Activated CD4-positive, alpha-beta T cell treated with anti-CD3 and anti-CD28 coated beads for 36 hours (primary cell): ENCODE measurements around the gene EPC2. TPM values are rescaled to one million over a fixed set of nuclear protein-coding genes. Genes with fewer than 3 reads are reported as not detected.

Experiments used
- ATAC-seq: fragments of 200-7000 bp; cut with Tn5 transposase; one replicate; pipeline ENCODE4 v1.10.0; 2021; ENCODE audit warnings: mild to moderate bottlenecking, moderate library complexity
- CTCF ChIA-PET: fragments of 350-600 bp; sonication (Branson Sonifier 250); formaldehyde crosslinking; loops from one replicate; lab custom pipeline; 2021; ENCODE audit warnings: antibody characterized with exemption; lab: Charles Lee
- POLR2A ChIA-PET: fragments of 350-600 bp; sonication (Branson Sonifier 250); formaldehyde crosslinking; loops from one replicate; lab custom pipeline; 2021; ENCODE audit warnings: antibody characterized with exemption, inconsistent platforms; lab: Charles Lee
- DNase-seq: peaks from one replicate; pipeline ENCODE4 v3.0.0-alpha.2; 2020
- H3K27ac Mint-ChIP-seq: one replicate; pipeline ENCODE4 v1.8.0; 2021; ENCODE audit warnings: mixed read lengths
- H3K27me3 Mint-ChIP-seq: one replicate; pipeline ENCODE4 v1.8.0; 2021; ENCODE audit warnings: mixed read lengths
- H3K36me3 Mint-ChIP-seq: one replicate; pipeline ENCODE4 v1.8.0; 2021; ENCODE audit warnings: low read depth, mixed read lengths
- H3K4me1 Mint-ChIP-seq: one replicate; pipeline ENCODE4 v1.8.0; 2021; ENCODE audit warnings: mixed read lengths
- H3K4me3 Mint-ChIP-seq: one replicate; pipeline ENCODE4 v1.8.0; 2021; ENCODE audit warnings: mild to moderate bottlenecking, moderate library complexity, mixed read lengths
- H3K9me3 Mint-ChIP-seq: one replicate; pipeline ENCODE4 v1.8.0; 2021; ENCODE audit warnings: low read depth, mixed read lengths
- intact Hi-C, 2 experiments: fragments of 100-400 bp; cut with DNase I in 1 of 2; cut with micrococcal nuclease in 1 of 2; formaldehyde crosslinking; loops; one replicate each; pipeline versions ENCODE4 v1.14.2 to v1.15.1; 2022 to 2024; cut with DNase I, micrococcal nuclease
- total RNA-seq, 2 experiments: library from RNA; stranded (reverse); gene quantifications; one replicate each; pipeline ENCODE4 v1.2.3, GENCODE V29; 2021

The EPC2 gene
- total RNA-seq, 2 experiments from 2014 or later: 20.8 to 25.7 TPM

GRCh38 chr2:148701039-148701438, 56.5 kb downstream of the EPC2 start:
- no peak overlapping the region for H3K27ac Mint-ChIP-seq
- H3K4me1 Mint-ChIP-seq: peaks cover 31% of the 10 kb centered on the region
- POLR2A ChIA-PET: no interaction called here
- intact Hi-C loops: no loop called here
- H3K9me3 Mint-ChIP-seq: peaks cover 23% of the 10 kb centered on the region
- ATAC-seq (no peak), DNase-seq (no peak)
- no peak overlapping the region for H3K4me3 Mint-ChIP-seq
- CTCF ChIA-PET: interaction anchor here (0.9 kb wide), 1 partner anchor 14 kb away, joined by 3 read pairs; no protein-coding TSS in a partner anchor
- peaks cover 67% of the 10 kb centered on the region for H3K36me3 Mint-ChIP-seq
- H3K27me3 Mint-ChIP-seq: no peaks in the 10 kb centered on the region

- DNase-seq: no peak
- Mint-ChIP-seq H3K9me3 (peaks cover 26% of the 10 kb centered on the region), H3K4me1 (peaks cover 31% of the 10 kb centered on the region), H3K4me3 (no peak overlapping the region), H3K27me3 (no peaks in the 10 kb centered on the region), H3K27ac (no peak overlapping the region), H3K36me3 (peaks cover 68% of the 10 kb centered on the region)
- POLR2A ChIA-PET: no interaction called here
- intact Hi-C loops: no loop called here
- peak; percentile 21 for ATAC-seq
- CTCF ChIA-PET: interaction anchor here (0.9 kb wide), 1 partner anchor 15 kb away, joined by 3 read pairs; no protein-coding TSS in a partner anchor
Observed at GRCh38 chr2:148701877-148702276, 57.3 kb downstream of the EPC2 start.

- Mint-ChIP-seq H3K4me3 (no peak overlapping the region), H3K27ac (no peak overlapping the region), H3K9me3 (peaks cover 30% of the 10 kb centered on the region), H3K4me1 (peaks cover 31% of the 10 kb centered on the region), H3K36me3 (peaks cover 68% of the 10 kb centered on the region), H3K27me3 (no peaks in the 10 kb centered on the region)
- DNase-seq (no peak), ATAC-seq (peak; percentile 97)
- intact Hi-C loops: no loop called here
- CTCF ChIA-PET: interaction anchor here (0.7 to 0.8 kb wide), 2 partner anchors 27 to 43 kb away, joined by 3 read pairs; no protein-coding TSS in a partner anchor
- POLR2A ChIA-PET: interaction anchor here (0.7 kb wide), 2 partner anchors 57 to 184 kb away, joined by 4 to 5 read pairs; no protein-coding TSS in a partner anchor
Observed at GRCh38 chr2:148702475-148702874, 57.9 kb downstream of the EPC2 start.

GRCh38 chr2:148704247-148704646, 59.7 kb downstream of the EPC2 start:
- DNase-seq (no peak), ATAC-seq (no peak)
- peaks cover 68% of the 10 kb centered on the region for H3K36me3 Mint-ChIP-seq
- peaks cover 31% of the 10 kb centered on the region for H3K4me1 Mint-ChIP-seq
- intact Hi-C loops: no loop called here
- ChIA-PET POLR2A (no interaction called here), CTCF (interaction anchor here (0.9 kb wide), 1 partner anchor 8 kb away, joined by 3 read pairs; no protein-coding TSS in a partner anchor)
- H3K4me3 Mint-ChIP-seq: no peak overlapping the region
- H3K27ac Mint-ChIP-seq: no peak overlapping the region
- peaks cover 43% of the 10 kb centered on the region for H3K9me3 Mint-ChIP-seq
- no peaks in the 10 kb centered on the region for H3K27me3 Mint-ChIP-seq

- Mint-ChIP-seq H3K27me3 (no peaks in the 10 kb centered on the region), H3K36me3 (peaks cover 39% of the 10 kb centered on the region), H3K4me3 (no peak overlapping the region), H3K4me1 (peaks cover 79% of the 10 kb centered on the region), H3K9me3 (peaks cover 8% of the 10 kb centered on the region), H3K27ac (peak overlapping the region; percentile 40)
- ATAC-seq (no peak), DNase-seq (no peak)
- CTCF ChIA-PET: interaction anchor here (0.7 kb wide), 1 partner anchor 1896 kb away, joined by 3 read pairs; no protein-coding TSS in a partner anchor
- intact Hi-C loops: no loop called here
- POLR2A ChIA-PET: no interaction called here
Observed at GRCh38 chr2:148716378-148716920, 71.9 kb downstream of the EPC2 start.

- no peak overlapping the region for H3K4me3 Mint-ChIP-seq
Observed at GRCh38 chr2:148718039-148718438, 73.5 kb downstream of the EPC2 start.

GRCh38 chr2:148719195-148719749, 74.7 kb downstream of the EPC2 start:
- ChIA-PET CTCF (no interaction called here), POLR2A (no interaction called here)
- peak overlapping the region; percentile 48 for H3K27ac Mint-ChIP-seq
- H3K36me3 Mint-ChIP-seq: peaks cover 39% of the 10 kb centered on the region
- intact Hi-C loops: no loop called here
- no peaks in the 10 kb centered on the region for H3K27me3 Mint-ChIP-seq
- DNase-seq: no peak
- peaks cover 6% of the 10 kb centered on the region for H3K9me3 Mint-ChIP-seq
- peaks cover 88% of the 10 kb centered on the region for H3K4me1 Mint-ChIP-seq
- no peak for ATAC-seq
- no peak overlapping the region for H3K4me3 Mint-ChIP-seq

More at GRCh38 chr2:148718039-148718438, 73.5 kb downstream of the EPC2 start:
- Mint-ChIP-seq H3K9me3 (peaks cover 8% of the 10 kb centered on the region), H3K27me3 (no peaks in the 10 kb centered on the region), H3K36me3 (peaks cover 39% of the 10 kb centered on the region), H3K27ac (no peak overlapping the region), H3K4me1 (peaks cover 89% of the 10 kb centered on the region)
- POLR2A ChIA-PET: no interaction called here
- no peak for ATAC-seq
- no peak for DNase-seq
- intact Hi-C loops: no loop called here
- CTCF ChIA-PET: no interaction called here

GRCh38 chr2:148719941-148720436, 75.4 kb downstream of the EPC2 start:
- DNase-seq (no peak), ATAC-seq (no peak)
- intact Hi-C loops: loop anchor here in 1 of 2 experiments (5.0 kb wide), 1 partner anchor 73 kb away; no protein-coding TSS in a partner anchor
- Mint-ChIP-seq H3K36me3 (peaks cover 39% of the 10 kb centered on the region), H3K27me3 (no peaks in the 10 kb centered on the region), H3K27ac (no peak overlapping the region), H3K4me3 (no peak overlapping the region), H3K9me3 (peaks cover 6% of the 10 kb centered on the region), H3K4me1 (peaks cover 91% of the 10 kb centered on the region)
- CTCF ChIA-PET: no interaction called here
- POLR2A ChIA-PET: no interaction called here

GRCh38 chr2:148720501-148721001, 76.0 kb downstream of the EPC2 start:
- Mint-ChIP-seq H3K9me3 (peaks cover 4% of the 10 kb centered on the region), H3K4me3 (no peak overlapping the region), H3K4me1 (peaks cover 91% of the 10 kb centered on the region), H3K36me3 (peaks cover 36% of the 10 kb centered on the region), H3K27me3 (no peaks in the 10 kb centered on the region), H3K27ac (peak overlapping the region; percentile 2)
- DNase-seq (peak; percentile 44), ATAC-seq (peak; percentile 47)
- ChIA-PET CTCF (no interaction called here), POLR2A (no interaction called here)
- intact Hi-C loops: loop anchor here in 1 of 2 experiments (5.0 kb wide), 1 partner anchor 73 kb away; no protein-coding TSS in a partner anchor

- peaks cover 35% of the 10 kb centered on the region for H3K36me3 Mint-ChIP-seq
- no peak overlapping the region for H3K4me3 Mint-ChIP-seq
- CTCF ChIA-PET: no interaction called here
- no peak for ATAC-seq
- H3K9me3 Mint-ChIP-seq: peaks cover 4% of the 10 kb centered on the region
- H3K27me3 Mint-ChIP-seq: no peaks in the 10 kb centered on the region
- intact Hi-C loops: loop anchor here in 1 of 2 experiments (5.0 kb wide), 1 partner anchor 74 kb away; no protein-coding TSS in a partner anchor
- H3K4me1 Mint-ChIP-seq: peaks cover 90% of the 10 kb centered on the region
- no peak overlapping the region for H3K27ac Mint-ChIP-seq
- POLR2A ChIA-PET: no interaction called here
- no peak for DNase-seq
Observed at GRCh38 chr2:148721520-148721931, 77.0 kb downstream of the EPC2 start.

GRCh38 chr2:148721991-148722777, 77.6 kb downstream of the EPC2 start:
- H3K27me3 Mint-ChIP-seq: no peaks in the 10 kb centered on the region
- POLR2A ChIA-PET: no interaction called here
- intact Hi-C loops: loop anchor here in 1 of 2 experiments (5.0 kb wide), 1 partner anchor 75 kb away; no protein-coding TSS in a partner anchor
- DNase-seq: no peak
- CTCF ChIA-PET: no interaction called here
- H3K36me3 Mint-ChIP-seq: peaks cover 38% of the 10 kb centered on the region
- no peak for ATAC-seq
- H3K9me3 Mint-ChIP-seq: peaks cover 5% of the 10 kb centered on the region
- no peak overlapping the region for H3K27ac Mint-ChIP-seq
- no peak overlapping the region for H3K4me3 Mint-ChIP-seq
- H3K4me1 Mint-ChIP-seq: peaks cover 88% of the 10 kb centered on the region
